HL-60 (cell line): Measurements from ENCODE around the gene CSNK1G1.
"Not testable (repeated sequence)": the region's sequence is repeated elsewhere in the genome, so short reads cannot be mapped to it uniquely, and the experiment has no call there.

Experiments used
- DNase-seq, 2 experiments: peaks; one replicate each; pipeline ENCODE4 v3.0.0-alpha.2; 2010 to 2020; ENCODE audit warnings: low read depth in 1 of 2, low spot score in 1 of 2
- H3K27ac ChIP-seq: fragments of 250-450 bp; sonication (Bioruptor Pico); replicated peaks from 2 replicates; pipeline ENCODE4 v1.5.1; 2020; ENCODE audit warnings: mild to moderate bottlenecking, moderate library complexity
- H3K27me3 ChIP-seq: fragments of 250-450 bp; sonication (Bioruptor Pico); 2 replicates; pipeline ENCODE4 v1.5.1; 2021; ENCODE audit warnings: mild to moderate bottlenecking, moderate library complexity; ENCODE audit not compliant: insufficient read depth, poor library complexity, severe bottlenecking
- H3K4me3 ChIP-seq: replicated peaks from 2 replicates; pipeline ENCODE4 v1.5.1; 2011; ENCODE audit warnings: mild to moderate bottlenecking, control low read depth, low read length; ENCODE audit not compliant: insufficient read depth
- GABPA ChIP-seq: IDR thresholded peaks from 2 replicates; pipeline ENCODE4 v1.6.1; 2012; ENCODE audit warnings: low read depth
- POLR2AphosphoS5 ChIP-seq: IDR thresholded peaks from 2 replicates; pipeline ENCODE4 v1.6.1; 2012; ENCODE audit warnings: low read depth
- SPI1 ChIP-seq: IDR thresholded peaks from 2 replicates; pipeline ENCODE4 v1.6.1; 2012; ENCODE audit warnings: low read depth, mild to moderate bottlenecking, borderline replicate concordance
- TF ChIP-seq, protein P1 (sequence below): IDR thresholded peaks from one replicate; pipeline ENCODE4 v1.5.1; 2011; ENCODE audit warnings: low read length, control low read depth, inconsistent platforms; ENCODE audit not compliant: insufficient read depth
- TF ChIP-seq, protein P2 (sequence below): IDR thresholded peaks from 2 replicates; pipeline ENCODE4 v1.6.1; 2012; ENCODE audit warnings: low read depth; ENCODE audit not compliant: insufficient replicate concordance

Gene CSNK1G1

DNA sequence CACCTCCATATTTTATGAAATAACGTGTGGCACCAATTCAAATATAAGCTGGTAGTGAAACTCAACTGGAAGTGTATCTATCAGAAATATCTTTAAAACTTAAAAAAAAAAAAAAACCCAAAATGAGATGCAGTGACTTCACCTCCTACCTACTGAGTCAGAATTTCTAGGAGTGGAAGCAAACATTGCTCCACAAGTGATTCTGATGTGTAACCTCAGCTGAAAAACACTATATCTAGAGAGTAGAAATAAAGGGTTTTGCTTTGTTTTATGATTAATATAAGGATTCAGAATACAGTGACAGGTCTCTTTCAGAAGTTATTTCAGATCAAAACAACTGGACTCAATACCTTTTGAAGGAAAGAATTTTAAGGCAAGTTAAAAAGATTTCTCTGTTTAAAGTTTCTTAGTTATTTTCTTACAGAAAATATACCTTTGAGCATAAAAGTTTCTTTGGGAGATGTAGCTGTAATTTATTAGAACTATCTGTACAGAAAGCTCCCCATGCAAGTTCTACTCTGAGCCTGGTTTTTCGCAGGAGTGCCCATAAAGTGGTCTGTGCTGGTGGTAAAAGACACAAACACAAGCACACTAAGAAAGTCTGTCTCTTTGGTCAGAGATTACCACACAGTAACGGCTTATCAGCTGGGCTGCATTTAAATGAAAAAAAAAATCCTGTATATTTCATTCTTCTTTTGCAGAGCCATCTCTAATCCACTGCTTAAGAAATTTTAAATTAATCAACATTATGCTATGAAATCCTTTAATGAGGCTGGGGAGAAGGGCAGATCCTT is 133.2 kb downstream of the CSNK1G1 start:
- no peak overlapping the region for H3K27ac ChIP-seq
- TF ChIP-seq GABPA (no peak), POLR2AphosphoS5 (no peak), SPI1 (no peak)
- TF ChIP-seq, protein P1, sequence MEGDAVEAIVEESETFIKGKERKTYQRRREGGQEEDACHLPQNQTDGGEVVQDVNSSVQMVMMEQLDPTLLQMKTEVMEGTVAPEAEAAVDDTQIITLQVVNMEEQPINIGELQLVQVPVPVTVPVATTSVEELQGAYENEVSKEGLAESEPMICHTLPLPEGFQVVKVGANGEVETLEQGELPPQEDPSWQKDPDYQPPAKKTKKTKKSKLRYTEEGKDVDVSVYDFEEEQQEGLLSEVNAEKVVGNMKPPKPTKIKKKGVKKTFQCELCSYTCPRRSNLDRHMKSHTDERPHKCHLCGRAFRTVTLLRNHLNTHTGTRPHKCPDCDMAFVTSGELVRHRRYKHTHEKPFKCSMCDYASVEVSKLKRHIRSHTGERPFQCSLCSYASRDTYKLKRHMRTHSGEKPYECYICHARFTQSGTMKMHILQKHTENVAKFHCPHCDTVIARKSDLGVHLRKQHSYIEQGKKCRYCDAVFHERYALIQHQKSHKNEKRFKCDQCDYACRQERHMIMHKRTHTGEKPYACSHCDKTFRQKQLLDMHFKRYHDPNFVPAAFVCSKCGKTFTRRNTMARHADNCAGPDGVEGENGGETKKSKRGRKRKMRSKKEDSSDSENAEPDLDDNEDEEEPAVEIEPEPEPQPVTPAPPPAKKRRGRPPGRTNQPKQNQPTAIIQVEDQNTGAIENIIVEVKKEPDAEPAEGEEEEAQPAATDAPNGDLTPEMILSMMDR: no peak
- TF ChIP-seq, protein P2, sequence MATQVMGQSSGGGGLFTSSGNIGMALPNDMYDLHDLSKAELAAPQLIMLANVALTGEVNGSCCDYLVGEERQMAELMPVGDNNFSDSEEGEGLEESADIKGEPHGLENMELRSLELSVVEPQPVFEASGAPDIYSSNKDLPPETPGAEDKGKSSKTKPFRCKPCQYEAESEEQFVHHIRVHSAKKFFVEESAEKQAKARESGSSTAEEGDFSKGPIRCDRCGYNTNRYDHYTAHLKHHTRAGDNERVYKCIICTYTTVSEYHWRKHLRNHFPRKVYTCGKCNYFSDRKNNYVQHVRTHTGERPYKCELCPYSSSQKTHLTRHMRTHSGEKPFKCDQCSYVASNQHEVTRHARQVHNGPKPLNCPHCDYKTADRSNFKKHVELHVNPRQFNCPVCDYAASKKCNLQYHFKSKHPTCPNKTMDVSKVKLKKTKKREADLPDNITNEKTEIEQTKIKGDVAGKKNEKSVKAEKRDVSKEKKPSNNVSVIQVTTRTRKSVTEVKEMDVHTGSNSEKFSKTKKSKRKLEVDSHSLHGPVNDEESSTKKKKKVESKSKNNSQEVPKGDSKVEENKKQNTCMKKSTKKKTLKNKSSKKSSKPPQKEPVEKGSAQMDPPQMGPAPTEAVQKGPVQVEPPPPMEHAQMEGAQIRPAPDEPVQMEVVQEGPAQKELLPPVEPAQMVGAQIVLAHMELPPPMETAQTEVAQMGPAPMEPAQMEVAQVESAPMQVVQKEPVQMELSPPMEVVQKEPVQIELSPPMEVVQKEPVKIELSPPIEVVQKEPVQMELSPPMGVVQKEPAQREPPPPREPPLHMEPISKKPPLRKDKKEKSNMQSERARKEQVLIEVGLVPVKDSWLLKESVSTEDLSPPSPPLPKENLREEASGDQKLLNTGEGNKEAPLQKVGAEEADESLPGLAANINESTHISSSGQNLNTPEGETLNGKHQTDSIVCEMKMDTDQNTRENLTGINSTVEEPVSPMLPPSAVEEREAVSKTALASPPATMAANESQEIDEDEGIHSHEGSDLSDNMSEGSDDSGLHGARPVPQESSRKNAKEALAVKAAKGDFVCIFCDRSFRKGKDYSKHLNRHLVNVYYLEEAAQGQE: no peak
- no peak overlapping the region for H3K4me3 ChIP-seq
- no peak for DNase-seq
- H3K27me3 ChIP-seq: no peaks in the 10 kb centered on the region

DNA sequence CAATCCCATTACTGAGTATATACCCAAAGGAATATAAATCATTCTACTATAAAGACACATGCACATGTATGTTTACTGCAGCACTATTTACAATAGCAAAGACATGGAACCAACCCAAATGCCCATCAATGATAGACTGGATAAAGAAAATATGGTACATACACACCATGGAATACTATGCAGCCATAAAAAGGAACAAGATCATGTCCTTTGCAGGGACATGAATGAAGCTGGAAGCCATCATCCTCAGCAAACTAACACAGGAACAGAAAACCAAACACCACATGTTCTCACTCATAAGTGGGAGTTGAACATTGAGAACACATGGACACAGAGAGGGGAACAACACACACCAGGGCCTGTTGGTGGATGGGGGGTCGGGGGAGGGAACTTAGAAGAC is 134.1 kb downstream of the CSNK1G1 start:
- not testable (repeated sequence) for H3K27ac ChIP-seq, DNase-seq

DNA sequence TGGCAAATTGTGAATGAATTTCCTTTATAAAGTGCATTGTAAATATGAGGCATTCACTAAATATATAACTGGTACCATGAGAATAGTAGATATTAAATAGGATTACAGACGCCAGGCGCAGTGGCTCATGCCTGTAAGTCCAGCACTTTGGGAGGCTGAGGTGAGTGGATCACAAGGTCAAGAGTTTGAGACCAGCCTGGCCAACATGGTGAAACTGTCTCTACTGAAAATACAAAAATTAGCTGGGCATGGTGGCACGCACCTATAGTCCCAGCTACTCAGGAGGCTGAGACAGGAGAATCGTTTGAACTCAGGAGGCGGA is 138.6 kb downstream of the CSNK1G1 start:
- not testable (repeated sequence) for H3K27me3 ChIP-seq, H3K4me3 ChIP-seq, H3K27ac ChIP-seq, DNase-seq

More for the DNA sequence above, 134.1 kb downstream of the CSNK1G1 start:
- H3K27me3 ChIP-seq, H3K4me3 ChIP-seq: not testable (repeated sequence)

DNA sequence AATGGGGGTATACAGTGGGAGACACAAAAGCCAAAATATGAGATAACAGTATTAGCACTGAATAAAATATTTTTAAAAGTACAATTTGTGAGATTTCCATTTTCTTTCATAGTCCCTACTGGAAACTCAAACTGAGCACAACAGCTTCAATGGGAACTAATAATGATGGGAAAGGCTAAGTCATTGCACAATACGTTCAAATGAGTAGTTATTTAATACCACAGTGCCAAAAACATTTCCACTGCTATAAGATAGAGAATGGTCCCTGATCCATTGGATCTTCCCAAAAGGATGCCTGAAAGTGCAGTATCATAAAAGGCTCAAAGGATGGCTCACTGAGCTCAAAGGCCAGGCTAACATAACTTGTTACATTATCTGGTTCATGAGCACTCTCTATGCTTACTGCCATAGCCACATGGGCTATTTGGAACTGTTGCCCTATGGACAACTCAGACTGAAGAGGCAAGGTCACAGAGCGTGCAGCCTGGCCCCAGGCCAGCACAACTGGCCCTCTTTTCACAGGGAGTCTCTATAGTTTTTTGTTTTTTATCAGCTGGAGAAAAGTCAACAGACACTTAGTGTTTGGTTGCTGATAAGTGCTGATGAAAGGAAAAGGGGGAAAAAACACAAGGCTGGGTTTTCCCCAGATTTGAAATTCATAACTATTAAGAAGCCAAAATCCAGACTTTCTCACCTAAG is 139.1 kb downstream of the CSNK1G1 start:
- H3K4me3 ChIP-seq: no peak overlapping the region
- TF ChIP-seq POLR2AphosphoS5 (no peak), SPI1 (no peak), GABPA (no peak)
- TF ChIP-seq, protein P1: no peak
- TF ChIP-seq, protein P2: no peak
- no peaks in the 10 kb centered on the region for H3K27me3 ChIP-seq
- no peak for DNase-seq
- H3K27ac ChIP-seq: no peak overlapping the region
